GM19372 (cell line): ENCODE measurements around the gene SRSF7.
A peak's percentile ranks its signal among the peaks of the same experiment; 100 is the strongest.
"Not testable (repeated sequence)": the region's sequence is repeated elsewhere in the genome, so short reads cannot be mapped to it uniquely, and the experiment has no call there.

Experiments
- ATAC-seq: cut with Tn5 transposase; IDR thresholded peaks from one replicate; pipeline ENCODE4 v1.9.1; 2021; ENCODE audit warnings: mild to moderate bottlenecking, low read depth, moderate library complexity; ENCODE audit not compliant: unreplicated experiment

Gene SRSF7

DNA sequence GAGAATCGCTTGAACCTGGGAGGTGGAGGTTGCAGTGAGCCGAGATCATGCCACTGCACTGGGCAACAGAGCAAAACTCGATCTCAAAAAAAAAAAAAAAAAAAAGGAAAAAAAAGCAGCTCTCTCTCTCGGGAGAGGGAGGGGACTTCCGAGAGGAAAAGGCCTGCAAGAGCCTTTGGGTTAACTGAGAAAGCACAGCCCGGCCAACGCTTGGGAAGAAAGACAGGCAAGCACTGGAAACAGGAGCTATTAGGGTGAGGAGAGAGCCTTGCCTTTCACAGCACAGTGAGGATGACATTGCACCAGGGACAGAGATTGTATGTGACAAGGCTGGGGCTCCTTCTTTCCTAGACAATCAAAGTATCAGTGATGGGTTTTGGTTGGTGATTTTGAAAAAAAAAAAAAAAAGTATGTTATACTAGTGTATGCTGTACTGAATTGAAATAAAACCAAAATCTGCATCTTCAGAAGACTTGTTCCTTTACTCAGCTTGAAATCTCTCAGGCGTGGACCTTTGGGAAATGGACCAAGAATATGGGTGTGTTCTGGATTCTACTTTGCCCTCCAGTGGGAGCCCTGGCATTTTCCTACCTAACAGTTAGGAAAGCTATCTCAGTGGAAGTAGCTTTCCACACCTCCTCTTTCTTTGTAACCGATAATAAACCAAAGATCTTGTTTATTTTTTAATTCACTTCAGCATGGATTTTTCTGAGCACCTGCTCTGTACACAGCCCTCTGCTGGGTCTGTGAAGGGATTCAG is 16.7 kb downstream of the SRSF7 start:
- no peak for ATAC-seq

DNA sequence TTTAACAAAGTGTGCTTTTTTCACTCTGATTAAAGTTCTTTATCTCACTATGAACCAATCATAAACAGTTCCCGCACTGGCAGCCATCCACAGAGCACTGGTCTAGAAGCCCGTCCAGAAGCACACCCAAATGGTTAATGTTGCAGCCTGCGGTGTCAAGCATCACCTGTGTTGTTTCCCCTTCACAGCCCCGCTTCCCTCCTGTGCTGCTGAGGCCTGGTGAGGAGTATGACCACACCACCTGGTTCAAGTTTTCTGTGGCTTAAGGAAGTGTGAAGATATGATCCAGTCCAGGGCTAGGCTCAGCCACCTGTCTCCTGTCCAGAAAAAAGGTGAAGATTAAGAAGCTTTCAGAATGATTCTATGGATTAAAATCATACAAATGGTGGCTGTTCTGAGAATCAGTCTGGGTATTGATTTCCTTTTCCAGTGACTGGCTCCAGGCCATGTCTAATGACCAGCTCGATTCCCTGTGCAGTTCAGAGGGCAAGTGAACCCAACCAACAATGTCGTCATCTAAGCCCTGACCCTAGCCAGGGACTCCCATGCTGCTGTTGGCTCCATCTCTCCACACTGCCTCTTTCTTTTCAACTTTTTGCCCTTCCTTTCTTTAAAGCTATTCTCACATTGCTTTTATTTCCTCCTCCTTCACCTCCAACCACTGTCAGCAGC is 17.7 kb downstream of the SRSF7 start:
- no peak for ATAC-seq

DNA sequence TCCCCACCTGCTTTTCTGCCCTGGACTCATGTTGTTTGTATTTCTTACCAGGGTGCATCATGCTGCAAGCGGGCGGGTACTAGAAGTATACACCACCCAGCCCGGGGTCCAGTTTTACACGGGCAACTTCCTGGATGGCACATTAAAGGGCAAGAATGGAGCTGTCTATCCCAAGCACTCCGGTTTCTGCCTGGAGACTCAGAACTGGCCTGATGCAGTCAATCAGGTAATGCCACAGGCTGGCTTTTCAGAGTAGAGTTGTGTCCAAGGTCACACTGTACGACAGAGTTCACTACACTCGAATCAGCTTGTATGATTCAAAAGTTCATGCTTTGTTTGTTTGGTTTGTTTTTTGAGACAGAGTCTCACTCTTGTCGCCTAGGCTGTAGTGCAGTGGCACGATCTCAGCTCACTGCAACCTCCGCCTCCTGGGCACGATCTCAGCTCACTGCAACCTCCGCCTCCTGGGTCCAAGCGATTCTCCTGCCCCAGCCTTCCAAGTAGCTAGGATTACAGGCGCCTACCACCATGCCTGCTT is 19.4 kb downstream of the SRSF7 start:
- no peak for ATAC-seq

DNA sequence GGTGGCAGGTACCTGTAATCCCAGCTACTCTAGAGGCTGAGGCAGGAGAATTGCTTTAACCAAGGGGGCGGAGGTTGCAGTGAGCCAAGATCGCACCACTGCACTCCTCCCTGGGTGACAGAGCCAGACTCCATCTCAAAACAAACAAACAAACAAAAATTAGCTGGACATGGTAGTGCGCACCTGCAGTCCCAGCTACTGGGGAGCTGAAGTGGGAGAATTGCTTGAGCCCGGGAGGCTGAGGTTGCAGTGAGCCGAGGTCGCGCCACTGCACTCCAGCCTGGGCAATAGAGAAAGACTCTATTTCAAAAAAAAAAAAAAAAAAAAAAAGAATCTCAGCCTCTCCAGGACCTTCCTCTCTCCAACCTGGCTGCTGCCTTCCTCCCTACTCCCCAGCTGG is 20.1 kb downstream of the SRSF7 start:
- ATAC-seq, result no peak

GRCh38 chr2:38728694-38729093 is 22.5 kb downstream of the SRSF7 start:
- ATAC-seq, result no peak

- no peak for ATAC-seq
Measured at GRCh38 chr2:38727661-38728060, 23.5 kb downstream of the SRSF7 start.

DNA sequence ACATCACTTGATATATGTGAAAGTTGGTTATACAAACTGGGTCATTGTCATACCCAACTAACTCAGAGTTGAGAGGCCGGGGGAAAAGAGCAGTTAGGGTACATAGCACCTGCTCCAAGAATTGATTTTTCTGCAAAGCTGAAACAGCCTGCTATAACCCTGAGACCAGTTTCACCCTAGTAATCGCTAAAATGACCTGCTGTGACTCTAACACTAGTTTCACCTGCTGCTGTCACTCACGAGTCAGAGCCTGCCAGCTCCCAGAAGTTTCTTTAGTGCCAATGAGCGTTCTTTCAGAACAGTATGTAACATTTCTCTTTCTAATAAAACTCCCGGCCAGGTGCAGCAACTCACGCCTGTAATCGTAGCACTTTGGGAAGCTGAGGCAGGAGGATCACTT is 28.0 kb downstream of the SRSF7 start:
- ATAC-seq, result peak; percentile 44

GRCh38 chr2:38722271-38723061 is 28.7 kb downstream of the SRSF7 start:
- ATAC-seq, result peak; percentile 40

GRCh38 chr2:38720613-38721241 is 30.4 kb downstream of the SRSF7 start:
- ATAC-seq, result no peak

DNA sequence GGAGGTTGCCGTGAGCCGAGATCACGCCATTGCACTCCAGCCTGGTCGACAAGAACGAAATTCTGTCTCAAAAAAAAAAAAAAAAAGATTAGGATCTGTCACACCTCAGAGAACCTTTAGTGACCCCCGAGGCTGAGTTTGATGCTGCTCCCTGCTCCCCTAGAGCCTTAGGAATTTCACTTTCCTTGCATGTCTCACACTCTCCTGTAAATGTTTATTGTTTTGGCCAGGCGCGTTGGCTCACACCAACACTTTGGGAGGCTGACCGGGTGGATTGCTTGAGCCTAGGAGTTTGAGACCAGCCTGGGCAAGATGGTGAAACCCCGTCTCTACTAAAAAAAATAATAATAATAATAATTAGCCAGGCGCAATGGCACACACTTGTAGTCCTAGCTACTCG is 31.5 kb downstream of the SRSF7 start:
- no peak for ATAC-seq

DNA sequence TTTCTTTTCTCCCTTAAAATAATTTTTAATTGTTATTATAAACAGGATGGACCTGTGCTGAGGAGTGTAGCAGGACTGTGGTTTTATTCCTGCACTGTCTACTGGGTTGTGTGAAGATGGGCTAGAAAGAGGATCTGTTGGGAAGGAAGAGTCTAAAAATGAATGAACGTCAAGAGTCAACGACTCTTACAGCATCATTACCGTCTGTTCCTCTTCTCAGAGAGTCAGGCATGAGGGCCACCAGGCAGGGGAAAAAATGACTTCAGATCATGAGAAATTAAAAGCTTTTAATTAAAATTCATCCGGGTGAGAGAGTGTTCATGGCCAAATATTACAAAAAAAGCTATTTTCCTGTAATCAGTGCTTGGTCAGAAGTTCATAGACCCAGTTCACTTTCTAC is 32.6 kb downstream of the SRSF7 start:
- no peak for ATAC-seq

- ATAC-seq, result no peak
Measured at GRCh38 chr2:38716185-38716584, 35.0 kb downstream of the SRSF7 start.

GRCh38 chr2:38714941-38715340 is 36.2 kb downstream of the SRSF7 start:
- not testable (repeated sequence) for ATAC-seq

- no peak for ATAC-seq
Measured at GRCh38 chr2:38713338-38713737, 37.8 kb downstream of the SRSF7 start.

- no peak for ATAC-seq
Measured at GRCh38 chr2:38712871-38713270, 38.3 kb downstream of the SRSF7 start.

DNA sequence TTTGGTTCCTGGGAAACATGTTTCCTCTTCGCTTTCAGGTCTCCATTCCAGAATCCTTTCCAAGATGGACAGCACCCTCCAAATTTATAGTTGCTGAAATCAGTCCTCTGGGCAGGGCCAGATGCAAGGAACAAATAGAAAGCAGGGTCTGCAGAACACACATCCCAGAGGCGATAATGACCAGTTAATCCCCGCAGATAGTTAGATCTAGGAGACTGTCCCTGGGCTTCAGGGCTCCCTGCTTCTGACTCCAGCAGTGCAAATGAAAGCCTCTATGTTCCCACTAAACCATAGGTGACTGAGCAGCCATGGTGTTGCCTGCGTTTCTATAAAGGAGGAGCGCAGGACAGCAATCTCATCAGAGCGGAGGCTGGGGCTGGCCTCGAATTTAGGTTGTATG is 38.7 kb downstream of the SRSF7 start:
- no peak for ATAC-seq

DNA sequence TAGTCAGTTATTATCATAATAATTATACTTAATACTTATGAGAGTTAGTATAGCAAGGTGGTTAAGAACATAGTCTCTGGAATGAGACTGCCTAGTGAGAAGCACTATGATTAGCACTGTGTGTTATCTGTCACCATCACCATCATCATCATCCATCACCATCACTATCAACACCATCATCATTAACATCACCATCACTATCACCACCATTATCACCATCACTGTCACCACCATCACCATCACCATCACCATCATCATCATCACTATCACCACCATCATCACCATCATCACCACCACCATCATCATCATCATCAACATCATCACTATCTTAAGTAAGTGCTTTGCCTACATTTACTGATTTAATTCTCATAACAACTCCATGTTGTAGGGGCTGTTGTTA is 39.6 kb downstream of the SRSF7 start:
- ATAC-seq, result no peak

DNA sequence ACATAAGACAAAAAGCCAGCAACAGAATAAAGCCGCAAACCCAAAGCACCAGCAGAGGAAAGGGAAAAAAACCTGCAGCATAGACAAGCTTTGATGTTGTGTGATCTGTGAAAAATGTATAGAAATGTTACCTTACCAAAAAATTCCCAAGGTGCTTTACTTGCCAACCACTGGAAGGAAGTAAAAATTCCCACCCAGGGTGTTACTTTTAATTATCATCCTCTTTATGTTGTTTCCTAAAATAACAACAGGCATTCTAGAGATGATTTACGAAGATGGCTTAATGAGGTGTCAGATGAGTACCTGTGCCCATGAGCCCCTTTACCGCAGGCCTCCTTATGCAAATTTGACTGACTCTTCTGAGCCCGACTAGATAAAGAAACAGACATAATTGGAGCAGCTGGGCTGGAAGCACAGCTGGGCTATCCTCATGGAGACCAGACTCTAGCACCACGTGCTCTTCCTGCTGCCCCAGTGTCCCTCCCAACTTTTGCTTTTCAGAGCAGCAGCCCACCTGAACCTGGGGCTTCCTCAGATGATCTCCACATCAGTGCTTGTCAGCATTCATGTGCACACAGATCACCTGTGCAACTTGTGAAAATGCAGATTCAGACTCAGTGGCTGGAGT is 41.5 kb downstream of the SRSF7 start:
- no peak for ATAC-seq

DNA sequence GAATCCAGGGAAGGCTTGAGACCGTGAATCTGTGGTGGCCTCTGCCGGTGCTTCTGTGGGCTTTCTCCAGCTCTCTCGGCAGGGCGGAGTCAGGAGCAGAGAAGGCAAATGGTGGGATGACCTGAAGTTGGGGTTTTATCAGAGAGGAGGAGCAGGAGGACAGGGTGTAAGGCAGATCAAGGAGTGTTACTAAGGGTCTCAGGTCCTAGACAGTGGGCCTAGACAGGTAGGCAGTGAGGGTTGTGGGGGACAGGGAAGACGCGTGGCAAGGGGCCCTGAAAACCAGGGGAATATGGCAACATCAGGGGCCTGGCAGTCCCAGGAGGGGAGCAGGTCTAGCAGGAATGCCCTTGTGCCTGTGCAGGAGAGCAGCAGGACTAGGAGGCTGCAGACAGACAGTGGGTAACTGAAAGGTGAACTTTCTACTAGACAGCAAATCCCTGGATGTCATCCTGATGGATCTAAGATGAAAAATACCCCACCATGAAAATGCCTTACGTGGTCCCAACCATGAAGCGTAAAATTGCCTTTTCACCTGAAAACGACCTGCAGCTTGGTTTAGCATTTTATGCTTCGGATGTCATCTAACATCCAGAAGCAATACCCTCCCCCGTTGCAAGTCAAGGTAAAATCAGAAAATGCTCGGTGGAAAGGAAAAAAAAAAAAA is 42.1 kb downstream of the SRSF7 start:
- ATAC-seq, result no peak

GRCh38 chr2:38708491-38708890 is 42.7 kb downstream of the SRSF7 start:
- ATAC-seq, result not testable (repeated sequence)
